Head of caudate nucleus (tissue), 42 donors: Measurements from ENCODE around the gene DPEP1.

Experiments used
- DNase-seq, 42 donors: peaks; one replicate each; pipeline versions ENCODE4 v3.0.0 to v3.0.0-alpha.2; 2020 to 2021; ENCODE audit warnings: mixed read lengths in 7 of 42
- intact Hi-C: fragments of 100-400 bp; cut with DNase I; formaldehyde crosslinking; loops from one replicate; pipeline ENCODE4 v1.15.0; 2022

Gene DPEP1

DNA sequence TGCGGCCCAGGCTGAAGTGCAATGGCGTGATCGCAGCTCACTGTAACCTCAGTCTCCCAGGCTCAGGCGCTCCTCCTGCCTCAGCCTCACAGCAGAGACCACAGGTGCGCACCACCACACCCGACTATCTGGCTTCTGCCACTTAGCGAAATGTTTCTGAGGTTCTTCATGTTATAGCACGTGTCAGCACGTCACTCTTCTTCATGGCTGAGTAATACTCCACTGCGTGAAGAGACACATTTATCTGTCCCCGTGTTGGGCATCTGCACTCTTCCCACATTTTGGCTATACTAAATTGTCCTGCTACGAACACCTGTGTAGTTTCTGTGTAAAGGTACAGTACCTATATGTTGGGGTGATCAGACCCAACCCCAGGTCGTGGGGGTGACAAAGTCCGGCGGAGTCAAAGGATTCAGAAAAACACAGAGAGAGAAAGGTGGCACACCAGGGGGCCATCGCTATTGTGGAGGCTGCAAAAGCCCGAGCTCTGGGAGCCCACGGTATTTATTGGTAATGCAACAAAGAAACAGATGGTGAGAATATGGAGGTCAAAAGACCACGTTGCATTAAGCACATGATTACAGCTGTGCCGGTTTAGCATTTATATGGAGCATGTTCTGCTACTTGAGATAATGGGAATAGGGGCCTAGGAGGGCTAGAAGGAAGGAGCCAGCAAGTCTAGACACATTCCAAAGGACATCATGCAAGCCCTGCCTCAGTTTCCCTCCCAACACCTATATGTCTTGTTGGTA, 851 bp upstream of the DPEP1 start:
- intact Hi-C loops = no loop called here
- DNase-seq = no peak

- intact Hi-C loops = no loop called here
- no peak for DNase-seq
Measured at GRCh38 chr16:89613954-89614459, 565 bp downstream of the DPEP1 start.

- intact Hi-C loops = no loop called here
- DNase-seq = no peak
Measured at GRCh38 chr16:89615176-89615575, 1.7 kb downstream of the DPEP1 start.

DNA sequence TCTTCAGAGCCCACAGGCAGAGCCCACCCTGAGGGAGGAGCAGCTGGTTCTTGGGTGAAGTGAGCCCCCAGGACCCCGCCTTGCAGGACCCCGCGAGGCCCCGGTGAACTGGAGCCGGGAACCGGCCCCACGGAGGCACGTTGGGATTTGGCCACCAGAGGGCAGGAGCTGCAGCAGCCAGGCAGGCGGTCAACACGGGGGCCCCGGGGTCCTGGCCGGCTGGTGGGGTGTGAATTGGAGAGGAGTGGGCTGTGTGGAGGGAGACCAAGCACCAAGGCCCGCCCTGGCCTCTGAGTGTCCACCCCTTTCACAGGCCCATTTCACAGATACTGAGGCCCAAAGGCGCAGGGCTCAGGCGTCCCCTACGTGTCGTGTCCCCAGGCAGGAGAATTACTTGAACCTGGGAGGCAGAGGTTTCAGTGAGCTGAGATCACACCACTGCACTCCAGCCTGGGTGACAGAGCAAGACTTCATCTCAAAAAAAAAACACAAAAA, 2.2 kb downstream of the DPEP1 start:
- peak in 11 of 42 donors; percentile 16 to 59 (median 38) for DNase-seq
- intact Hi-C loops = no loop called here

DNA sequence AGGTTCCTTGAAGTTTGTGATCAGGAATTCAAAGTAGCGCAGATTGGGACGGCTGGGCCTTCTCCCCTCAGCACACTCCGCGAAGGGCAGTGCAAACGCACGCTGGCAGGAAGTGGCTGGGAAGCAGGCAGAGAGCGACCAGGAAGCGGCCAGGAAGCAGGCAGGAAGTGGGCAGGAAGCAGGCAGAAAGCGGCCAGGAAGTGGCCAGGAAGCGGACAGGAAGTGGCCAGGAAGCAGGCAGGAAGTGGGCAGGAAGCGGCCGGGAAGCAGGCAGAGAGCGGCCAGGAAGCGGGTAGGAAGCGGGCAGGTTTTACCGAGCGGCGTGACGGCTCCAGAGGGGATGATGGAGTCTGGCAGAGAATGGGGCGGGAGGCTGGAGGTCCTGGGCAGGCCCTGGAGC, 3.2 kb downstream of the DPEP1 start:
- intact Hi-C loops = no loop called here
- DNase-seq = no peak

DNA sequence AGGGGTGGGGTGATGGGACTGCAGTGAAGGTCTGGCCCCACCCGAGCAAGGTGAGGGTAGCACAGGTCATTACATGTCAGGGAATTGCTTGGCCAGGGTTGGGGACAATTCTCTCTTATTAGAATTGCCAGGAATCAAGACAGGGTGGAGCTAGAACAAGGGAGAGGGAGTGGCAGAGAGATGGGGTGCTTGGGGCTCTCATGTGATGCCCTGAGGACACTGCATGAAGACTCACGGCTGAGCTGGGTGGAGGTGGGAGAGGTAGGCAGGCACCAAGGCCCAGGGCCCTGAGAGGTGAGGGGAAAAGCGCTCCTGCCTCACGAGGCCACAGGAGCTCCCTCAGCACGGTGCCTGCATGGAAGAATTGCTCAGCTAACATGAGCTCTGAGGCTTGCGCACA, 3.6 kb downstream of the DPEP1 start:
- DNase-seq = no peak
- intact Hi-C loops = no loop called here

- DNase-seq = no peak
- intact Hi-C loops = no loop called here
Measured at GRCh38 chr16:89618109-89618998, 4.9 kb downstream of the DPEP1 start.

DNA sequence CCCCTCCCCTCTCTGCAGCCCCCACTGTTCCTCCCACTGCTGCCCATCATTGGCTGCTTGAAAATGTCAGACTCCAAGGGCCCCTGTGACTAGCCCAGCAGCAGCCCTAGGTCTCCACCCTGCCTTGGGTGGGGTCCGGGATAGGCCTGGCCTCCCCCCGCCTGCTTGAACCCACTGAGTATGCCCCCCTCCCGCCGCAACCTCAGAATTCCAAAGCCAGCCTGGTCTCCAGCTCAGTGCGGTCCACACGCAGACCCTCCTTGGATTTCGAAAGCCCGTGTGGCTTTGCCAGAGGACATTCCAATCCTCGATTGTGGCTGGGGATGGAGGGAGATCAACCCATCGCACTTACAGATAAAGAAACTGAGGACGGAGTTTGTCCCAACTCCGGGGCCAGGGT, 6.4 kb downstream of the DPEP1 start:
- intact Hi-C loops = no loop called here

GRCh38 chr16:89620406-89620841, 7.0 kb downstream of the DPEP1 start:
- DNase-seq = no peak
- intact Hi-C loops = no loop called here

More for the DNA sequence above, 6.4 kb downstream of the DPEP1 start:
- no peak for DNase-seq

- DNase-seq = no peak
- intact Hi-C loops = no loop called here
Measured at GRCh38 chr16:89621136-89621697, 7.8 kb downstream of the DPEP1 start.

- DNase-seq = peak in 1 of 42 donors; percentile 23
- intact Hi-C loops = no loop called here
Measured at GRCh38 chr16:89621698-89622409, 8.4 kb downstream of the DPEP1 start.

DNA sequence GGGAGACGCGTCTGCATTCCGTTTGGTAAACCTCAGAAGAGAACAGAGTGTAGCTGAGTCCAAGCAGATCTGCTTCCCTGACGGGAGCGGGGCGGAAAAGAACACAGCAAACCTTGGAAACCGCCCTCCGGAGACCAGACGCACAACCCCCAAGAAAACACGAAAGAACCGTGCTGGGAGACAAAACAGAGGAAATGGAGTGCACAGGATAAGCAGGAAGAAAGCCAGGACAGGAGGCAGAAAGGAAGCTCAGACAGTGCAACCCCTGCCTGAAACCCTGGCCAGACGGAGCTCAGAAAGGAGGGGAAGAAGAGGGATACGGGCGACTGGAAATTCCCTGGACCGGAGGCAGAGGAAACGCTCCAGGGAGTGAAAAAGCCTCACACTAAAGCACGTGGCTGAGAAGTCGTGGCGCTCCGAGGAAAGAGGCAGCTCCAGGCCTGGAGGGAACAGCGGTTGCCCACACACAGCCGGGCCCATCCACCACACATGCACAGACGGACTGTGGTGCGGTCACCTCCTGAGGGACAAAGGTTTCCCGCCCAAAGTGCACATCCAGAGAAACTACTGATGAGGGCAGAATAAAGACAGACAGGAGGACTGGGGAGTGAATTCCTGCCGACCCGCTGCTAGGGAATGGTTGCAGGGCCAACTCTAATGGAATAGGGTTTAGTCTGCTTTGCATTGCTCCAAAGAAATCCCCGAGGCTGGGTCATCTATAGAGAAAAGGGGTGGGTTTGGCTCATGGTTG, 10.2 kb downstream of the DPEP1 start:
- intact Hi-C loops = no loop called here
- no peak for DNase-seq

DNA sequence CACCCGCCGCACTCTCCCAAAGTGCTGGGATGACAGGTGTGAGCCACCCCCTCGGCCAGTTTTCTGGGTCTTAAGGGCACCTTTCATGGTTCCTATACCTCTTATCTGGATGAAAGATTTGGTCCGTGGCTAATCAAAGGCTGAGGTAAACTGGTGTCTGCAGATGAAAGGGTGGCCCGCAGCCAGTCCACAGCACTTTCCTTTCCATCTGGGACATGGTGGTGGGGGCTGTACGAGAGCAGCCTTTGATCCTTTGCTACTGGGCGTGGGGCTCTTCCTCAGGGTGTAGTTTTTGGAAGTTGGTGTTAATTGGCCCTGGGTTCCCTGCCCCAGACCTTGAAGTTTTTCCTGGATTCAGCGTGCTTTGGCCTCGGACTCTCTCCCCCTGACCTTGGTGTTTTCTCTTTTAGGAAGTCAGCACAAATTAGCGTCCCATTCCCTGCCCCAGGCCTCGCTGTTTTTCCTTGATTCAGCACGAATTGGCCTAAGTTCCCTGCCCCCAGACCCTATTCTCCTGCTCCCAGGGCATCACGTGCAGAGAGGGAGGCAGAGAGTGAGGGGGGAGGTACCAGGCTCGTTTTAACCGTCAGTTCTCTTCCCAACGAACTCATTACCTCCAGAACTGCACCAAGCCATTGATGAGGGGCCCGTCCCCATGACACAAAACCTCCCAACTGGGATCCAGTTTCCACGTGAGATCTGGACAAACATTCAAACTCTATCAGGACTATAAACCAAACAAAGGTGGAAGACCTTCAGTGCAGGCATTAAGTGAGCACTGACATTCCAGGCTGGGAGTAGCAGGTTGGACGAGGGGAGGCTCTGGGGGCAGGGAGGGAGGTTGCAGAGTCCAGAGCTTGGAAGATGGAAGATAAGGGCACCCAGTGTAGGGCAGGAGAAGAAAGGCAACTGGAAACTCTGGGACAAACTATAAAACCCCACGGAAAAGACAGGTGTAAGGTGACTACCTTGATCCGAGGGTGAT, 11.6 kb downstream of the DPEP1 start:
- DNase-seq = no peak
- intact Hi-C loops = no loop called here

GRCh38 chr16:89629827-89630610, 16.6 kb downstream of the DPEP1 start:
- intact Hi-C loops = no loop called here
- DNase-seq = no peak

GRCh38 chr16:89633064-89633631, 19.7 kb downstream of the DPEP1 start:
- no peak for DNase-seq
- intact Hi-C loops = no loop called here
